Endodermal cell (in vitro differentiated cells): ENCODE results near the gene NFKBIB. TPM values are rescaled to one million over a fixed set of nuclear protein-coding genes. Genes with fewer than 3 reads are reported as not detected.

Experiments
- DNase-seq: peaks from one replicate; pipeline ENCODE4 v3.0.0-alpha.2; 2017
- H3K27ac ChIP-seq: 2 replicates; pipeline ENCODE4 v1.5.1; 2013; ENCODE audit warnings: mild to moderate bottlenecking, low read depth, low read length, moderate library complexity
- H3K27me3 ChIP-seq: 2 replicates; pipeline ENCODE4 v1.6.1; 2013; ENCODE audit warnings: mild to moderate bottlenecking, low read length, moderate library complexity; ENCODE audit not compliant: insufficient read depth, control insufficient read depth, poor library complexity, severe bottlenecking
- H3K36me3 ChIP-seq: 2 replicates; pipeline ENCODE4 v1.7.0; 2013; ENCODE audit warnings: mild to moderate bottlenecking, low read length, moderate library complexity; ENCODE audit not compliant: control insufficient read depth, insufficient read depth
- H3K4me1 ChIP-seq: one replicate; pipeline ENCODE4 v1.7.0; 2013; ENCODE audit warnings: low read length; ENCODE audit not compliant: control insufficient read depth, insufficient read depth
- H3K4me3 ChIP-seq: 2 replicates; pipeline ENCODE4 v1.5.1; 2013; ENCODE audit warnings: mild to moderate bottlenecking, low read length, moderate library complexity
- H3K9ac ChIP-seq: 2 replicates; pipeline ENCODE4 v1.6.1; 2013; ENCODE audit warnings: mild to moderate bottlenecking, low read length, moderate library complexity; ENCODE audit not compliant: poor library complexity, severe bottlenecking; ENCODE audit errors: extremely low read depth
- H3K9me3 ChIP-seq: 2 replicates; pipeline ENCODE4 v1.6.1; 2013; ENCODE audit warnings: mild to moderate bottlenecking, low read length, moderate library complexity; ENCODE audit not compliant: control insufficient read depth
- H3K27ac Mint-ChIP-seq: 2 replicates; pipeline ENCODE4 v1.8.0; 2020; ENCODE audit warnings: mixed read lengths
- H3K27me3 Mint-ChIP-seq: 2 replicates; pipeline ENCODE4 v1.8.0; 2021; ENCODE audit warnings: mild to moderate bottlenecking, mixed read lengths; ENCODE audit not compliant: insufficient read depth
- H3K36me3 Mint-ChIP-seq: 2 replicates; pipeline ENCODE4 v1.8.0; 2020; ENCODE audit warnings: low read depth, mixed read lengths
- H3K4me1 Mint-ChIP-seq: 2 replicates; pipeline ENCODE4 v1.8.0; 2020; ENCODE audit warnings: mixed read lengths
- H3K4me3 Mint-ChIP-seq: 2 replicates; pipeline ENCODE4 v1.8.0; 2020; ENCODE audit warnings: mild to moderate bottlenecking, moderate library complexity, mixed read lengths
- H3K9me3 Mint-ChIP-seq: 2 replicates; pipeline ENCODE4 v1.8.0; 2020; ENCODE audit warnings: mild to moderate bottlenecking, mixed read lengths
- WGBS, 2 experiments: methylation state at CpG; one replicate each; pipeline versions ENCODE4 v1.1.5 to v1.1.7; 2013; ENCODE audit warnings: missing lambda C conversion rate in 2 of 2, mixed read lengths in 1 of 2; ENCODE audit not compliant: insufficient coverage in 1 of 2, insufficient read length in 1 of 2; 5-methylcytosine and 5-hydroxymethylcytosine counted together
- total RNA-seq, 2 donors: library from RNA; stranded (reverse); fragmentation: NEBNext Ultra II Directional in 1 of 2; extraction: Animal tissue kit (Norgen Biotek cat#: 25700) in 1 of 2; gene quantifications; 2 replicates in 1 of 2; 3 replicates in 1 of 2; pipeline ENCODE4 v1.2.1, GENCODE V29; 2021
- TF ChIP-seq, protein P1 (sequence below): fragments of 200-600 bp; sonication (generic); conservative IDR thresholded peaks from 2 replicates; pipeline ENCODE4 v1.5.0; 2021; ENCODE audit warnings: antibody characterized with exemption, mild to moderate bottlenecking

NFKBIB gene
- total RNA-seq, 2 donors from 2014 or later, result 20.7 to 24.3 TPM

DNA sequence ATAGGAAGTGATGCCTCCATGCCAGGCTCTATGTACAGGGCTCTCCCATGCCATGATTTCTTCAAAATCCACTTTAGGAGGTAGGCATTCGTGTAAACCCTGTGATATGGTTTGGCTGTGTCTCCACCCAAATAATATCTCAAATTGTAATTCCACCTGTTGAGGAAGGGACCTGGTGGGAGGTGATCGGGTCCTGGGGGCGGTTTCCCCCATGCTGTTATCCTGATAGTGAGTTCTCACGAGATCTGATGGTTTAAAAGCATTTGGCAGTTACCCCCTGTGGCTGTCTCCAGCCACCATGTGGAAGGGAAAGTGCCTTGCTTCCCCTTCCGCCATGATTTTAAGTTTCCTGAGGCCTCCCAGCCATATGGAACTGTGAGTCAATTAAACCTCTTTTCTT is 22.7 kb downstream of the NFKBIB start:
- H3K9me3 Mint-ChIP-seq, result peaks cover 1% of the 10 kb centered on the region

DNA sequence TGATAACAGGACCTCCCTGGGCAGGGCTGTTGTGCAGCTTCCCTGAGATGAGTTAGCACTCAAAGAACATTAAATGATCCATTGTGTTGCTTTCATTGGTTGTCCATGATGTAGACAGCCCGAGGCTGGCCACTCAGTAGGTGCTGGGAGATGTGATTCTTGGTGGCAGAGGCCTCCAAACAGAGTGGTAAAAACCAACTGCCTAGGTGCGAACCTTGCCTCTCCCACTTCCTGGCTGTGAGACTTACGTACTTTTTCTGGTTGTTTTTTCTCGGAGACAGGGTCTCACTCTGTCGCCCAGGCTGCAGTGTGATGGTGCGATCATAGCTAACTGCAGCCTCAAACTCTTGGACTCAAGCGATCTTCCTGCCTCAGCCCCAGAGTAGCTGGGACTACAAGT is 24.6 kb downstream of the NFKBIB start:
- no peaks in the 10 kb centered on the region for H3K27me3 Mint-ChIP-seq
- Histone ChIP-seq H3K4me1 (no peaks in the 10 kb centered on the region), H3K36me3 (peaks cover 36% of the 10 kb centered on the region), H3K9ac (no peak overlapping the region), H3K9me3 (no peaks in the 10 kb centered on the region), H3K27me3 (no peaks in the 10 kb centered on the region), H3K4me3 (no peak overlapping the region), H3K27ac (no peak overlapping the region)
- H3K4me3 Mint-ChIP-seq, result no peak overlapping the region
- DNase-seq, result no peak
- H3K9me3 Mint-ChIP-seq, result peaks cover 1% of the 10 kb centered on the region
- peaks cover 45% of the 10 kb centered on the region for H3K36me3 Mint-ChIP-seq
- H3K4me1 Mint-ChIP-seq, result no peaks in the 10 kb centered on the region
- 93 to 94% methylated on average over 7 of the region's 7 CpGs for WGBS, 2 experiments
- no peak overlapping the region for H3K27ac Mint-ChIP-seq
- TF ChIP-seq, protein P1, sequence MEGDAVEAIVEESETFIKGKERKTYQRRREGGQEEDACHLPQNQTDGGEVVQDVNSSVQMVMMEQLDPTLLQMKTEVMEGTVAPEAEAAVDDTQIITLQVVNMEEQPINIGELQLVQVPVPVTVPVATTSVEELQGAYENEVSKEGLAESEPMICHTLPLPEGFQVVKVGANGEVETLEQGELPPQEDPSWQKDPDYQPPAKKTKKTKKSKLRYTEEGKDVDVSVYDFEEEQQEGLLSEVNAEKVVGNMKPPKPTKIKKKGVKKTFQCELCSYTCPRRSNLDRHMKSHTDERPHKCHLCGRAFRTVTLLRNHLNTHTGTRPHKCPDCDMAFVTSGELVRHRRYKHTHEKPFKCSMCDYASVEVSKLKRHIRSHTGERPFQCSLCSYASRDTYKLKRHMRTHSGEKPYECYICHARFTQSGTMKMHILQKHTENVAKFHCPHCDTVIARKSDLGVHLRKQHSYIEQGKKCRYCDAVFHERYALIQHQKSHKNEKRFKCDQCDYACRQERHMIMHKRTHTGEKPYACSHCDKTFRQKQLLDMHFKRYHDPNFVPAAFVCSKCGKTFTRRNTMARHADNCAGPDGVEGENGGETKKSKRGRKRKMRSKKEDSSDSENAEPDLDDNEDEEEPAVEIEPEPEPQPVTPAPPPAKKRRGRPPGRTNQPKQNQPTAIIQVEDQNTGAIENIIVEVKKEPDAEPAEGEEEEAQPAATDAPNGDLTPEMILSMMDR, result no peak

More for the DNA sequence above, 22.7 kb downstream of the NFKBIB start:
- H3K36me3 Mint-ChIP-seq, result peaks cover 35% of the 10 kb centered on the region
- no peaks in the 10 kb centered on the region for H3K4me1 ChIP-seq
- TF ChIP-seq, protein P1, result no peak
- no peak overlapping the region for H3K4me3 Mint-ChIP-seq
- no peaks in the 10 kb centered on the region for H3K27me3 ChIP-seq
- H3K9ac ChIP-seq, result no peak overlapping the region
- 88 to 98% methylated on average over 4 to 5 of the region's 5 CpGs for WGBS, 2 experiments
- no peaks in the 10 kb centered on the region for H3K9me3 ChIP-seq
- no peak overlapping the region for H3K4me3 ChIP-seq
- H3K27ac ChIP-seq, result no peak overlapping the region
- no peaks in the 10 kb centered on the region for H3K27me3 Mint-ChIP-seq
- no peak for DNase-seq
- H3K27ac Mint-ChIP-seq, result no peak overlapping the region
- no peaks in the 10 kb centered on the region for H3K4me1 Mint-ChIP-seq
- H3K36me3 ChIP-seq, result peaks cover 32% of the 10 kb centered on the region

DNA sequence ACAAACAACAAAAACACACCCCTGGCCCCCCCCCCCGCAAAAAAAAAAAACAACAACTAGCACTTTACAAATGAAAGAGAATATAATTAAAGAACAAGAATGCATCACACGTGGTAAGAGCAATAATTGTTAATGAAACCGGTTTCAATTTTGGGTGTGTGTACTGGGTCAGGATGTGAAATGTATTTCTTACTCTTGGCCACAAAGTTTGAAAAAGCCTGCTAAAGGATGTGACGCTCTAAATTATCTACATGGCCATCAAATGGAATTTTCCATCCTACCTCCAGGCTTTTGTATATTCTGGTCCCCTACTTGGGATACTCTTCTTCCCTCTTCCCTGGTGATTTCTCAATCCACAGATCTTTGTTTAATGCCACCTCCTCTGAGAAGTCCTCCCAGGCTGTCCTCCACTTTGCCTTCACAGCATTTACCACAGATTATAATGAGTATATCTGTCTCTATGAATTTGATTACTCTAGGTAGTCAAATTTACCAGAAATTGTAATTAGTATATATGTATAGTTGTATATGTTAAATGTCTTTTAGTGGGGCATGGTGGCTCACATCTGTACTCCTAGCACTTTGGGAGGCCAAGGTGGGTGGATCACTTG is 28.7 kb downstream of the NFKBIB start:
- no peaks in the 10 kb centered on the region for H3K27me3 ChIP-seq
- peaks cover 37% of the 10 kb centered on the region for H3K36me3 ChIP-seq
- H3K27me3 Mint-ChIP-seq, result peaks cover 1% of the 10 kb centered on the region
- peaks cover 45% of the 10 kb centered on the region for H3K36me3 Mint-ChIP-seq
- no peak overlapping the region for H3K4me3 Mint-ChIP-seq
- H3K4me3 ChIP-seq, result no peak overlapping the region
- WGBS, 2 experiments, result 89 to 100% methylated on average over 1 to 3 of the region's 4 CpGs
- DNase-seq, result no peak
- peaks cover 10% of the 10 kb centered on the region for H3K9me3 Mint-ChIP-seq
- H3K9ac ChIP-seq, result no peak overlapping the region
- H3K9me3 ChIP-seq, result peaks cover 13% of the 10 kb centered on the region
- no peak overlapping the region for H3K27ac ChIP-seq
- TF ChIP-seq, protein P1, result no peak
- H3K4me1 ChIP-seq, result no peaks in the 10 kb centered on the region
- H3K4me1 Mint-ChIP-seq, result peaks cover 9% of the 10 kb centered on the region
- H3K27ac Mint-ChIP-seq, result no peak overlapping the region
